Liver (tissue), 9 donors: ENCODE data around the gene HMGCS1. TPM values are rescaled to one million over a fixed set of nuclear protein-coding genes. Genes with fewer than 3 reads are reported as not detected.

Experiments
- DNase-seq: peaks from one replicate; pipeline ENCODE4 v3.0.0-alpha.2; 2017; ENCODE audit warnings: low spot score
- H3K27ac ChIP-seq, 2 donors: one replicate each; pipeline ENCODE4 v1.7.0; 2013; ENCODE audit warnings: inconsistent platforms in 2 of 2, low read length in 2 of 2, control low read depth in 1 of 2, low read depth in 1 of 2, mild to moderate bottlenecking in 1 of 2
- H3K27me3 ChIP-seq, 4 donors: one replicate each; pipeline versions ENCODE4 v1.6.1 to v1.7.0; 2013; ENCODE audit warnings: low read length in 3 of 4, inconsistent platforms in 1 of 4, mild to moderate bottlenecking in 1 of 4, moderate library complexity in 1 of 4; ENCODE audit not compliant: control insufficient read depth in 4 of 4, insufficient read depth in 4 of 4
- H3K36me3 ChIP-seq, 4 donors: one replicate each; pipeline versions ENCODE4 v1.6.1 to v1.7.0; 2013; ENCODE audit warnings: low read length in 3 of 4, mild to moderate bottlenecking in 3 of 4, low read depth in 1 of 4, moderate library complexity in 1 of 4; ENCODE audit not compliant: control insufficient read depth in 4 of 4, insufficient read depth in 3 of 4
- H3K4me1 ChIP-seq, 4 donors: one replicate each; pipeline versions ENCODE4 v1.6.1 to v1.7.0; 2013; ENCODE audit warnings: low read length in 3 of 4, mild to moderate bottlenecking in 3 of 4, moderate library complexity in 1 of 4; ENCODE audit not compliant: control insufficient read depth in 4 of 4, insufficient read depth in 4 of 4
- H3K4me3 ChIP-seq, 3 donors: one replicate each; pipeline versions ENCODE4 v1.6.1 to v1.7.0; 2013; ENCODE audit warnings: low read length in 3 of 3, control low read depth in 1 of 3, low read depth in 1 of 3, mild to moderate bottlenecking in 1 of 3
- H3K9ac ChIP-seq, 2 donors: one replicate each; pipeline ENCODE4 v1.7.0; 2013; ENCODE audit warnings: low read length in 2 of 2, mild to moderate bottlenecking in 2 of 2, moderate library complexity in 2 of 2, control low read depth in 1 of 2, low read depth in 1 of 2
- H3K9me3 ChIP-seq, 4 donors: one replicate each; pipeline versions ENCODE4 v1.6.1 to v1.7.0; 2013; ENCODE audit warnings: low read length in 3 of 4; ENCODE audit not compliant: control insufficient read depth in 4 of 4
- ATF3 ChIP-seq: IDR thresholded peaks from 2 replicates; pipeline ENCODE4 v1.6.1; 2016; ENCODE audit warnings: antibody characterized with exemption
- CTCF ChIP-seq: fragments of 150-350 bp; IDR thresholded peaks from 2 replicates; pipeline ENCODE4 v1.5.1; 2017; ENCODE audit warnings: improper control_type of control experiment, low read depth, low read length; ENCODE audit not compliant: missing input control
- EGR1 ChIP-seq, 2 donors: IDR thresholded peaks; 2 replicates each; pipeline ENCODE4 v1.6.1; 2016 to 2018; ENCODE audit warnings: antibody characterized with exemption in 2 of 2, low read depth in 2 of 2
- FOXA1 ChIP-seq: IDR thresholded peaks from 2 replicates; pipeline ENCODE4 v1.6.1; 2016; ENCODE audit warnings: antibody characterized with exemption
- FOXA2 ChIP-seq: IDR thresholded peaks from 2 replicates; pipeline ENCODE4 v1.6.1; 2016; ENCODE audit warnings: antibody characterized with exemption
- GABPA ChIP-seq, 2 donors: IDR thresholded peaks in 1 of 2; conservative IDR thresholded peaks in 1 of 2; 2 replicates each; pipeline ENCODE4 v1.6.1; 2016; ENCODE audit warnings: antibody characterized with exemption in 2 of 2, mild to moderate bottlenecking in 1 of 2, moderate library complexity in 1 of 2
- HNF4A ChIP-seq, 2 donors: conservative IDR thresholded peaks; 2 replicates each; pipeline ENCODE4 v1.6.1; 2016; ENCODE audit warnings: antibody characterized with exemption in 2 of 2, mild to moderate bottlenecking in 2 of 2
- HNF4G ChIP-seq: IDR thresholded peaks from 2 replicates; pipeline ENCODE4 v1.6.1; 2016; ENCODE audit warnings: antibody characterized with exemption
- JUND ChIP-seq, 2 donors: IDR thresholded peaks; 2 replicates each; pipeline ENCODE4 v1.6.1; 2016; ENCODE audit warnings: antibody characterized with exemption in 2 of 2
- MAX ChIP-seq: IDR thresholded peaks from 2 replicates; pipeline ENCODE4 v1.6.1; 2016; ENCODE audit warnings: antibody characterized with exemption
- NR2F2 ChIP-seq: IDR thresholded peaks from 2 replicates; pipeline ENCODE4 v1.6.1; 2016; ENCODE audit warnings: antibody characterized with exemption
- RAD21 ChIP-seq, 2 donors: IDR thresholded peaks; 2 replicates each; pipeline ENCODE4 v1.6.1; 2016; ENCODE audit warnings: antibody characterized with exemption in 2 of 2, mild to moderate bottlenecking in 2 of 2
- REST ChIP-seq: IDR thresholded peaks from 2 replicates; pipeline ENCODE4 v1.6.1; 2016; ENCODE audit warnings: antibody characterized with exemption, mild to moderate bottlenecking
- RXRA ChIP-seq, 2 donors: IDR thresholded peaks; 2 replicates each; pipeline ENCODE4 v1.6.1; 2017 to 2018; ENCODE audit warnings: antibody characterized with exemption in 2 of 2, mild to moderate bottlenecking in 1 of 2
- SP1 ChIP-seq: IDR thresholded peaks from 2 replicates; pipeline ENCODE4 v1.6.1; 2018; ENCODE audit warnings: antibody characterized with exemption, mild to moderate bottlenecking
- TAF1 ChIP-seq: conservative IDR thresholded peaks from 2 replicates; pipeline ENCODE4 v1.6.1; 2016; ENCODE audit warnings: antibody characterized with exemption, mild to moderate bottlenecking
- YY1 ChIP-seq: IDR thresholded peaks from 2 replicates; pipeline ENCODE4 v1.6.1; 2016; ENCODE audit warnings: antibody characterized with exemption, mild to moderate bottlenecking
- ZBTB33 ChIP-seq: IDR thresholded peaks from 2 replicates; pipeline ENCODE4 v1.6.1; 2016; ENCODE audit warnings: antibody characterized with exemption
- WGBS: extraction: QIAGEN DNeasy Blood & Tissue Kit; methylation state at CpG from one replicate; pipeline ENCODE4 v1.1.7; 2013; 5-methylcytosine and 5-hydroxymethylcytosine counted together
- polyA plus RNA-seq, 2 donors: library from polyadenylated mRNA; stranded (reverse) in 1 of 2; unstranded in 1 of 2; fragments of 200-250 nt in 1 of 2; fragments of >200 nt in 1 of 2; fragmentation: Nextera tagmentation in 1 of 2; extraction: Ambion mirVana in 1 of 2; gene quantifications; one replicate each; pipeline versions ENCODE4 v1.2.1 to v1.2.3, GENCODE V29; 2013 to 2015
- total RNA-seq, 2 donors: library from RNA; depleted of rRNA; stranded (reverse); fragments of >200 nt; gene quantifications; one replicate each; pipeline ENCODE4 v1.2.3, GENCODE V29; 2014
- donor health status: healthy.
- donor health status: healthy.
- donor health status: healthy.
- donor health status: healthy.
- donor health status: healthy.

The HMGCS1 gene
- total and polyA plus RNA-seq, 4 donors, result 41.7 to 878 (median 286) TPM

GRCh38 chr5:43320846-43321245 is 7.6 kb upstream of the HMGCS1 start:
- Histone ChIP-seq H3K4me3 (no peak overlapping the region), H3K4me1 (no peaks in the 10 kb centered on the region), H3K9me3 (no peaks in the 10 kb centered on the region), H3K27ac (no peak overlapping the region), H3K36me3 (no peaks in the 10 kb centered on the region), H3K27me3 (no peaks in the 10 kb centered on the region), H3K9ac (no peak overlapping the region)
- WGBS, result 85% methylated on average over 4 of the region's 4 CpGs
- TF ChIP-seq MAX (no peak), FOXA1 (no peak), GABPA (IDR thresholded peaks at IDR 0.05 in 1 of 2, conservative IDR thresholded peaks at IDR 0.05 in 1 of 2) (no peak), YY1 (no peak), JUND (IDR thresholded peaks at IDR 0.05) (no peak), CTCF (no peak), RAD21 (IDR thresholded peaks at IDR 0.05) (no peak), FOXA2 (no peak), SP1 (no peak), ZBTB33 (no peak), EGR1 (IDR thresholded peaks at IDR 0.05; ENCODE audit: low read depth in 2 of 2) (no peak), ATF3 (no peak), TAF1 (no peak), HNF4A (conservative IDR thresholded peaks at IDR 0.05) (no peak)
- DNase-seq, result no peak

GRCh38 chr5:43316421-43316820 is 3.2 kb upstream of the HMGCS1 start:
- H3K4me3 ChIP-seq, result no peak overlapping the region
- peaks cover 0 to 32% (median 14%) of the 10 kb centered on the region in 4 donors for H3K4me1 ChIP-seq
- whole genome bisulfite sequencing, result 96% methylated on average over 5 of the region's 5 CpGs
- H3K9ac ChIP-seq, result no peak overlapping the region
- no peaks in the 10 kb centered on the region for H3K27me3 ChIP-seq
- TF ChIP-seq FOXA1 (no peak), YY1 (no peak)
- H3K27ac ChIP-seq, result no peak overlapping the region
- no peak for DNase-seq
- H3K36me3 ChIP-seq, result no peaks in the 10 kb centered on the region
- H3K9me3 ChIP-seq, result no peaks in the 10 kb centered on the region

- no peak for DNase-seq
- Histone ChIP-seq H3K27me3 (no peaks in the 10 kb centered on the region), H3K9me3 (no peaks in the 10 kb centered on the region), H3K4me3 (no peak overlapping the region), H3K36me3 (no peaks in the 10 kb centered on the region), H3K9ac (no peak overlapping the region), H3K27ac (no peak overlapping the region), H3K4me1 (peaks cover 0 to 39% (median 15%) of the 10 kb centered on the region in 4 donors)
- WGBS, result 94% methylated on average over 3 of the region's 3 CpGs
- no peak for TF ChIP-seq MAX
- no peak for TF ChIP-seq NR2F2
- no peak for TF ChIP-seq HNF4G
- no peak for TF ChIP-seq EGR1 (IDR thresholded peaks at IDR 0.05; ENCODE audit: low read depth in 2 of 2)
- TF ChIP-seq TAF1, result no peak
- no peak for TF ChIP-seq FOXA2
- TF ChIP-seq YY1, result no peak
- no peak for TF ChIP-seq REST
- no peak for TF ChIP-seq JUND (IDR thresholded peaks at IDR 0.05)
- no peak for TF ChIP-seq GABPA (IDR thresholded peaks at IDR 0.05 in 1 of 2, conservative IDR thresholded peaks at IDR 0.05 in 1 of 2)
- TF ChIP-seq ZBTB33, result no peak
- TF ChIP-seq RXRA (IDR thresholded peaks at IDR 0.05), result no peak
These were observed 2.5 kb upstream of the HMGCS1 start for GRCh38 chr5:43315682-43316081.
